Adrenal gland (tissue), 5 donors: Measurements from ENCODE around the gene SNRNP48.

Experiments
- POLR2A ChIP-seq, 2 donors: fragments of 450-650 bp; IDR thresholded peaks; one replicate each; pipeline ENCODE4 v1.6.1; 2017; ENCODE audit warnings: antibody characterized with exemption in 2 of 2, mild to moderate bottlenecking in 2 of 2, moderate library complexity in 1 of 2
- TF ChIP-seq, protein P1 (sequence below), 6 experiments: fragments of 450-650 bp in 4 of 6; fragments of 200-600 bp in 2 of 6; sonication (generic) in 1 of 6; IDR thresholded peaks; 1 replicate in 5 of 6; 2 replicates in 1 of 6; pipeline versions ENCODE4 v1.5.1 to v1.8.0; 2016 to 2021; ENCODE audit warnings: antibody characterized with exemption in 6 of 6, mild to moderate bottlenecking in 2 of 6, moderate library complexity in 1 of 6
- donor health status: DM: no; HTN: no; CAD: no.

DNA sequence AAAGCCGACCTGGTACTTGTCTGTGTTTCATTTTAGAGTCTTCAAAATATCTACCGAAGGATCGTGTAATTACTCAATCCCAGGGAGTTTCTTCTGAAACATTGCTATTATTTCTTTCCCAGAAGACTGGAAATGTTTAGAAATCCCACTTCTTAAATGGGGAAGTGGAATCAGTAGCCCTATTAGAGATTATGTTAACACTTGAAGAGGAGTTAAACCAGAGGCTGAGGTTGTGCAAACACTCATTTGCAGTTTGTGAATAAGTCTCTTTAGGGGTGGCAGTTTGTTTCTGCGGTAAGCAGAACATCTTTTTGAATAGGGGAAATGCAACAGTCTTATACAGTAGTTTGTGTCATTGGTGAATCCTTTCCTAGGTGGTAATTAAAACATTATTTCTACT lies 27.2 kb upstream of the SNRNP48 start:
- TF ChIP-seq, protein P1, sequence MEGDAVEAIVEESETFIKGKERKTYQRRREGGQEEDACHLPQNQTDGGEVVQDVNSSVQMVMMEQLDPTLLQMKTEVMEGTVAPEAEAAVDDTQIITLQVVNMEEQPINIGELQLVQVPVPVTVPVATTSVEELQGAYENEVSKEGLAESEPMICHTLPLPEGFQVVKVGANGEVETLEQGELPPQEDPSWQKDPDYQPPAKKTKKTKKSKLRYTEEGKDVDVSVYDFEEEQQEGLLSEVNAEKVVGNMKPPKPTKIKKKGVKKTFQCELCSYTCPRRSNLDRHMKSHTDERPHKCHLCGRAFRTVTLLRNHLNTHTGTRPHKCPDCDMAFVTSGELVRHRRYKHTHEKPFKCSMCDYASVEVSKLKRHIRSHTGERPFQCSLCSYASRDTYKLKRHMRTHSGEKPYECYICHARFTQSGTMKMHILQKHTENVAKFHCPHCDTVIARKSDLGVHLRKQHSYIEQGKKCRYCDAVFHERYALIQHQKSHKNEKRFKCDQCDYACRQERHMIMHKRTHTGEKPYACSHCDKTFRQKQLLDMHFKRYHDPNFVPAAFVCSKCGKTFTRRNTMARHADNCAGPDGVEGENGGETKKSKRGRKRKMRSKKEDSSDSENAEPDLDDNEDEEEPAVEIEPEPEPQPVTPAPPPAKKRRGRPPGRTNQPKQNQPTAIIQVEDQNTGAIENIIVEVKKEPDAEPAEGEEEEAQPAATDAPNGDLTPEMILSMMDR (IDR thresholded peaks at IDR 0.05): no peak
- no peak for TF ChIP-seq POLR2A (IDR thresholded peaks at IDR 0.05)
